Activated CD4-positive, alpha-beta T cell treated with anti-CD3 and anti-CD28 coated beads, Interleukin-2, amount 50 U/mL, for 48 hours (primary cell): ENCODE data around the gene ELMO1.

Experiments
- DNase-seq, 2 experiments: peaks; one replicate each; pipeline ENCODE4 v3.0.0-alpha.2; 2020

The ELMO1 gene

DNA sequence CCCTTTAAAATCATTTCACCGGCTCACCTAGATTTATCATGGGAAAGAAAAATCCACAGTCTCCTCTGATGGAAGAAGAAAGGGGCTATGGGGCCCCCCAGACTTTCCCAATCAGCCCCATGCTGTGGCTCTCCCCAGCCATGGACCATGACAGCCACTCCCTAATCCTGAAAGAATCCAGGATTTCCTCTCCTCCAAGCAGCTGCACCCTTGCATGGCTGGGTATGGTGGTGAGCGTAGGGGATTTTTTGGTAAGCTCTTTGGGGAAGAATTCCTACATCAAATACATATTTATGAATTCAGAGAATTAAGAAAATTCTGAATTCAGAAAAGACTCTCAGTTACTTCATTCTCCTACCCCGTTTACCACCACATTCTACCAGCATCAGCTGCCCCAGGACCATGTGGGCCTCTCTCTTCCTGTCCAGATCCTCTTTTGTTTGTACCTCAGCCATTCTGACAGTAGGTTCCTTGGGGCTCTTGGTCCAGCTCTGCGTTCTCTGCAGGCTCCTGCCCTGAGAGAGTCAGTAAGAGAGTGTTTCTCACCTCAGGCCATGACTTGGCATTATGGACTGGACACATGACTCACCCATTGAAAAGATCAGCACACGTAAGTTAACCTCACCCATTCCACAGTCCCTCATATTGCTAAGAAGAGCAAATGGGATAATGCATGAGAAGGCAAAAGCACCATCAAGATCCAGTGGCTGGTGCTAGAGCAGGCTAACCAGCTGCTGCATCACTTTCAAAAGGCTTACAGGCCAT is 337.8 kb downstream of the ELMO1 start:
- no peak for DNase-seq

DNA sequence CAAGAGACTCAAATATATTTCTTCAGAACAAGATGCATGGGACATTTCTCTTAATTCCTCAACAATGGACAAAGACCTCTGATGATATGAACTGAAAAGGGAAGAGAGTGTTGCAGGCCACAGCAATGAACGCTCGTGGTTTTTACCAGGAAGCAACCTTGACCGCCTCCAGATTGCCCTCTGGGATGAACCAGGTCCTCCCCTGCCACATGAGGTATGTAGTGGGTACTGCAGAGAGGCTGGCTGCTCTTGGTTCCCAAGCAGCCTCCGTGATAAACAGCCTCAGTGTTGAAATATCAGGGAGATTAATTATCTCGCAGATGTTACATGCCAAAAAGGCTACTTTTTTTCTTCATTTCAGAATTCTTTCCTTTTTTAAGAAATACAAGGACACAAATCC is 338.8 kb downstream of the ELMO1 start:
- DNase-seq = no peak

DNA sequence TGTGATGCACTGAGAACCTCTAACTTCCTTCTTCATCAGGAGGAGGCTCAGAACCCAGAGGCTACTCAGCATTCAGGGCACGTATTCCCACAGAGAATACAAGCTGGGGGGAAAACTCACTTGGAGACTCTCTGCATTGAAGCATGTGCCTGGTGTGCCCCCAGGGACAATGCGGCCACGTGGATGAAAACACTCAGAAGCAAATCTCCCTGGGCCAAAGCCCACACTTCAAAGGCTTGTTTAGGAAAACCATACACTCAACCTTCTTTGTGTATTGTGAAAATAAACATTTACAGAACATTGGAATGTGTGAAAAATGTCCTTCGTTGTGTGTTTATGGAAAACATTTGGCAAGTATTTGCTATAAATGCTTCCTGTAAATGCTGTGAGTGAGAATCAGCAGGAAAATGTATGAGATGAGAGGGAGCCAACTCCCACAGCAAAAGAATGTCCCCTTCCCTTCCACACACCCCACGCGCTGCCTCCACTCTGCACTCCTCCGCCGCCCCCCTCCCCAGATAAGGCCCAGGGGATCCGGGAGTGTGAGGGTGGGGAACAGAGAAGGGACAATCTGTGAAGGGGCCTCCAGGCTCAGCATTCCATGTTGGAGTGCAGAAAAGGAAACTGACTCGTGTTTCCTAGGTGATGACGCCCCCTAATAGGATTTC is 339.5 kb downstream of the ELMO1 start:
- no peak for DNase-seq

DNA sequence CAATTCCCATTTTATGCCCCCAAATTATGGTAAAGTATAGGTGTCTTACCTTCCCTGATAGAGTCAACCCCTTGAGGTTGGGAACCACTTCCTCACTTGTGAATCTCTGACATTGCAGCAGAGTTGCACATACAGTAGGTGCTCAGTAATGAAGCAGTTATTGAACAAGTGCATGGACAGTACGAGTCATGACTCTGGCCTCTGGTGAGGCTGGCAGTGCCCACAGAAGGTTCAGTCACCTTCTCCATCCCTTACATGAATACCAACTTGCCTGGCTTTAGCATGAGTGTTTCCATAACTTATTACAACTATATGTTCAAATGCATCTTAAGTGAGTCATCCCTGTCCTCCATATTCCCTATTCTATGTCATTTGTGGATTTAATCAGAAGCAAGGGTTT is 340.0 kb downstream of the ELMO1 start:
- DNase-seq = peak in 1 of 2 experiments; percentile 16

DNA sequence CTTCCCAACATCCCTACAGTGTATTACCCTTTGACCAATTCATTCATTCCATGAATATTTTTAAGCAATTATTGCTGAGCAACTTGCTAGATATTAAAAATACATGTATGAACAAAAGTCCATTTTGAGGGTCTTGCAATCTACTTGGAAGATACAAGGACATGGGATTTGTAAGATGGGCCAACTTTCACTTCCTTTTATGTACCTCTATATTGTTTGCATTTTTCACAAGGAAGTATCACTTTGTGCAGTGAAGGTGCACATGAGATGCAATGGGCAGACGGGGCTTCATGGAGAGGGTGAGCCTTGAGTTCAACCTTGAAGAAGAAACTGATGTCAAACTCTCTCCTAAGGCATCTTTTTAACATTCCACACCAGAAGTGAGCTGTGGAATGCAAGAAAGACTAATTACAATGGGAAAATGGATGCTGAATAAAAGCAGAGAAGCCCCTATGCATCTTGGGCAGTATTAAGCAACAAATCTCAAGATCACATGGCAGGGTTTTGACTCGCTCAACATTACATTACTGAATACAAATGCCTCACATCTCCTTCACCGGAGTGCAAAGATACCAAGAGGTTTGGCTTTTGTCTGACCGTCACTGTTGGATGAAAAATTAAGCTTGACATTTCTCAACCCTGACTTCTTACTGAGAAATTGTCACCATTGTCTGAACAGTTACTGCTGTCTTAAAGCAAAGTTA is 341.5 kb downstream of the ELMO1 start:
- DNase-seq = no peak

DNA sequence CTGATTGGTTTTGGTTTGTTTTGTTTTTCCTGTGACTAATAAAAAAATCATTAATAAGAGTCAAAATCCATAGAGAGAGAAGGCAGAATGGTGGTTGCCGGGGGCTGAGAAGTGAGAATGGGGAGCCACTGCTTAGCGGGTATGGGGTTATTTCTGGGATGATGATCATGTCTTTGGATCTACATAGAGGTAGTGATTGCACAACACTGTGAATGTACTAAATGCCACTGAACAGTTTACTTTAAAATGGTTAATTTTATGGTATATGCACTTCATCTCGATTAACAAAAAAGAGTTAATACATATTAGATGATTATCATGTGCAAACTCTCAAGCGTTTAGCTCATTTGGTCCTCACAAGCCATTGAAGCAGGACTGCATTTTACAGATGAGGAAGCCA is 342.9 kb downstream of the ELMO1 start:
- no peak for DNase-seq

DNA sequence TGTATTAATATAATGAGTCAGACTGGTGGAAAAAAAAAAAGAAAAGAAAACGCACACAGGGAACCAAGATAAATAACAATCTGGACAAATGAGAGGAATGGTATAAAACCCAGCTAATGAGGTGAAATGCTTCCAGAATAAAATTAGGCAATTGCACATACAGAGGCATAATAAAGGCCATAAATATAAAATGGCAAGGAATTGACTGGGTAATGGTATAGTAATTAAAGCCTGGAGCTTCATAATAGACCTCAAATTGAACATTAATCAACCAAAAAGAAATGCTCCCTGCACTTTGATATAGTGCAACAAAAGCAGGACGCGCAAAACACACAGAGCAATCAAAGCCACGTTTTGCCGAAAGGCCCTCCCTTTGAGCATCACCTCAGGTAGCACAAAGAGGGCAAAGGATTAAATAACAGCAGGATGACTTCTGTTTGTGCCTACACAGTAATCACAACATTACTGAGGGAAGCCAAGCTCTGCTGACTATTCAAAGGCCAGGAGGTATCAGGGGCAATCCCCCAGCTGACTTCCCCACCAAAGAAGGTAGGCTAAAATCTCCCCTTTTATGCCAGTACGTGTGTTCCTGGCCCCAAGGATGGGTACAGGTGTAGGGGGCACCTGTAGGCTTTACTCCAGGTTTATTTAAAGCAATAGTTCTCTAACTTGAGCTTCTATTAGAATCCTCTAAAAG is 343.7 kb downstream of the ELMO1 start:
- no peak for DNase-seq

DNA sequence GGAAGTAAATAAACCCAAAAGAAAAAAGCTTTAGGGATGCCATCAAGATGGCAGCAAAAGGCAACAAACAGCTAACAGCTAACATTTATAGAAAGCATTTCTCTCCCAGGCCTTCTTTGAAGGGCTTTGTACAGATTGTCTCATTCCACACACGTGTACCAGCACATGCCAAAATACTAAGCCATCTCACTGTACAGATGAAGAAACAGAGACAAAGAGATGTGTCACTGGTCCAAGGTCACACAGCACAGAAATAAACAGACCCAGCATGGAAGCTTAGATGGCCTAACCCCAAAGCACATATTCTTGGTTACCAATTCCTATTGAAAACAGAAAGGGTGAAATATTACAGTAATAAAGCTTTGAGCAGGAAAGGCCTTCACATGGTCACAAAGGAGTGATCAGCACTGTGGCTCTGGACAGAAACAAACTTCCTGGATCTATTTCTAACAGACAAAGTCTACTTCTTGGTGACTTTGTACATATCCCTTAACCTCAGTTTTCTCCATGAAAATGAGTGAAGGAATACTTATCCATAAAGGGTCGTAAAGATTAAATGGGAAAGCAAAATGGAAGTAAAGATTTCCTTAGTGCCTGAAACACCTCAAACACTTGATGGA is 346.0 kb downstream of the ELMO1 start:
- no peak for DNase-seq

DNA sequence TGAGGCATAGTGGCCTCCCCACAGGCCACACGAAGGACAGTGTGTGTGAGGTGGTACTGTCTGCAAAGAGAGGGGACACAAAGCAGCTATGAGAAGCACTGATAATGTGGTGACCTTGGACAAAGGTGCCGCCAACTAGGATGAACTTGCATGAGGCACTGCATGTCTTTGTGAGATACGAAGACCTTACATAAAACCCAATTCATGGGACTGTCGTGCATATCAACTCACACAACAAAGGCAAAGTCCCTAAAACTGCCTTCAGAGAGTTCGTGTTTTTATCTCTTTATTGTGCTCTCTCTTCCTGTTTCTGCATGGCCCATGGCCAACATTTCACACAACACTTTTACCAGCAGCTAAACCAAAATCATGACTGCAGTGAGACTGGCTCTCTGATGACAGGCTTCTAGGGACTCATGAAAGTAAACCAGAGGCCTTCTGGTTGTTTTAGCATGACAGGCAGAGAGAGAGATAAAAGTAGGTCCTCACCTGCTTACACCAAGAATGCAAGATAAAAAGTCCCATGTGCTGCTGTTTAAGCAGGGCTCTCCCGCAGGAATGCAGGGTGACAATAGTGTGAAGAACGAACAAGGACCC is 347.8 kb downstream of the ELMO1 start:
- DNase-seq = no peak

DNA sequence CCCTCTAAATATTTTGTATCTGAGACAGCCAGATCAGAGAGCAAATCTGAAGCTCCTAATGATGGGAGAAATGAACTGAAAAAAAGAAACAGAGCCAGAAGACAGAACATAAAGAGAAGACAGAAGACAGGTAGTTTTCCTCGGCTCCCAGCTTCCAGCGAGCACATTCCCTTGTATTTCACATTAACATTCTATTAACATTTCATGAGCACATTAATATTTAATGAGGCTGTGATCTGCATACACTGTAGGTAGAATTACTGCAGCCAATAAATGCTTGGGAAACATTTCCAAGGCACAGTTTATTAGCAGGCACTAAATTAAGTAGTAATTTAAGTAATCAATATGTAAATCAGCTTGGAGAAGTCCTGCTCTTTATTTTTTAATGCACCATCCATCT is 349.9 kb downstream of the ELMO1 start:
- DNase-seq = no peak

DNA sequence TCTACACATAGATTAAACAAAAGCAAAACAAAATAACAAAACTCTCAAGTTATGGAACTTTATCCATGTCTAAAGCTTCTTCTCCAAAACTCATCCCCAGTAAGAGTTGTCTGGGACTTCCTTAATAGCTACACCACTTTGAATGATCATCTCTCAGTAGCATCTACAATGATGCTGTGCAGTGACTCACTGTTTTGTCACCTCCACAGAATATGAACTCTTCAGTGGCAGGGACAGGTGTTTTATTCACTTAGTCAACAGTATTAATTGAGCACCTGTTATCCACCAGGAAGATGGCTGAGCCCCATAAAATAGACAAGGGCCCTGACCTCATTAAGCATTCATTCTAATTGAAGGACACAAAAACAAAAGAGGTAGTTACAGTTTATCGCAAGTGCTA is 350.7 kb downstream of the ELMO1 start:
- DNase-seq = no peak

DNA sequence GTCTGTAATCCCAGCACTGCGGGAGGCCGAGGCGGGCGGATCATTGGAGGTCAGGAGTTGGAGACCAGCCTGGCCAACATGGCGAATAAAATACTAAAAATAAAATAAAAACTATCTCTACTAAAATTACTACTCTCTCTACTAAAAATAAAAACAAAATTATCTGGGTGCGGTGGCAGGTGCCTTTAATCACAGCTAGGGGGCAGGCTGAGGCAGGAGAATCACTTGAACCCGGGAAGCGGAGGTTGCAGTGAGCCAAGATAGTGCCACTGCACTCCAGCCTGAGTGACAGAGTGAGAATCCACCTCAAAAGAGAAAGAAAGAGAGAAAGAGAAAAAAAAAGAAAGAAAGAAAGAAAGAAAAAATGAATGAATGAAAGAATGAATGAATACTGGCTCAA is 351.4 kb downstream of the ELMO1 start:
- DNase-seq = no peak

DNA sequence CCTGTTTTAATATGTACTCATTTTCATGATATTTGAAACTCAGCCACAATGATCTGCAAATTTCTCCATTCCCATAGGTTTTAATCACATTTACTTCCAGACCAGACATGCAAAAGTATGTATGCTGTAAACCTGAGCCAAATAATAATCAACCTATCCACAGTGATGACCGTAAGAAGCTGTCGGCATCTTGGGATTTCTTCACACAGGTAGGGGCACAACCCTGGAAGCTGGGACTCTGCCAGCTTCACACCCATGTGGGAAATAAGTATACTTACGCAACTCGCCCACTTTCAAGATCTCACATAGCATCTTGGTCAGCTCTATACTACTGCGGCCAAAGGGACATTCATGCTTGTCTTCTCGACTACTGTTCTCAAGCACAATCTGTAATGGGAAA is 352.3 kb downstream of the ELMO1 start:
- DNase-seq = no peak

DNA sequence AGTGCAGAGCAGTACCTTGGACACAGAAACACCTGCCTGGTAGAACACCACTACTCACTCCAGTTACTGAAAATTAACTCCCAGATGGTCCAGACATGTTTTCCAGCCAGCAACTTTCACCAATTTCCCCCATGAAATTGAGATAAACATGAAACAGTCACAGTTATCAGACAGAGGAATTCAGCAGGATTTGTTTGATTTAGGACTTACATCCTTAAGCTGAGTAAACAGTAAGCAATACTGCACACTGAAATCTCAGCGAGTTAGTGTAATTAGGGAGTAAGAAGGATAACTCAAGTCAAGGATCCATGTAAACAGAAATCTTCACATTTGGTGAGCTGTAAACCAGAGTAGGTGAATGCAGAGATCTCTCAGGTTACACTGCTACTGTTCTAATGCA is 353.5 kb downstream of the ELMO1 start:
- no peak for DNase-seq

DNA sequence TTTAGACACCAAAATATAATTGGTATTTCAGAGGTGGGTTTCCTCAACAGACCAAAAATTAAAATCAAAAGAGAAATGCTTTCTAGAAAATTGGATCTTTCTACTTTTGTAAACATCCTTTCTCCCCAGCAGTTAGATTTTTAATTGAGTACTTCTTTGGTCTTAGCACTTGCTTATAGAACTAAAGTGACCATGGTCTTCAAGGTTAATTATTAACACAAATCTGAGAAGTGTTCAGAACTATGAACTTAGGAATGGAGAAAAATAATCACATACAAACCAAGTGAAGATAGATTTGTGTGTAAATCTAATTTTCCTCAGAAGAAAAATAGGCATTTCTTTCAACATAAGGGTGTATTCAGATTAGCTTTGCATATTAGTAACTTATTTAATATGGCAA is 355.4 kb downstream of the ELMO1 start:
- DNase-seq = no peak

DNA sequence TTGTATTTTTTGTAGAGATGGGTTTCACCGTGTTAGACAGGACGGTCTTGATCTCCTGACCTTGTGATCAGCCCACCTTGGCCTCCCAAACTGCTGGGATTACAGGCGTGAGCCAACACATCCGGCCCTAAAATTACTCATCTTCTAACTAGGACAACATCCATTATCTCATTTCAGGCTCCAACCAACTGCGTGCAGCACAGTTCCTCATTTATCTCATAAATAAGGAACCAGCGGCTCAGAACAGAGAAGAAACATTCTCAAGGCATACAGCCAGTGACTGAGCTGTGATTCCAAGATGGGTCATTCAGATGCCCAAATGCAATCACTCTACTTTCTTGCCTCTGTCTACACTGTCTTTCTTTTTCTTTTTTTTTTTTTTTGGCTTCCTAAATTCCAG is 356.1 kb downstream of the ELMO1 start:
- no peak for DNase-seq

DNA sequence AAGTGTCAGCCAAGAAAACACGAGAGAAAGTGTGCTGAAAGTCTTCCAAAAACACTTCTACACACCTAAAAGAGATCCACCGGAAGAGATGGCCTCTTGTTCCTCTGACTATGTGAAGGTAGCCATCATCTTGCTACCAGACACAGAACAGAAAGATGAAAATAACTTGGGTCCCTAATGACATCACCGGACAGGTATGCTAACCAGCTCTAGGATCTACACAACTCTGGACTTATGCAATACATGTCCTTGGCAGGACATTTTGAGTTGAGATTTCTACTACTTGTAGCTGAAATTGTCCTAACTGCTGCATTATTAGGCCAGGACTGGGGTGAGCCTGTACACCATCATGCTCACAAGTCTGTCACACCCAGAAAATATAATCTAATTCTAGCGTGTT is 358.7 kb downstream of the ELMO1 start:
- DNase-seq = no peak

DNA sequence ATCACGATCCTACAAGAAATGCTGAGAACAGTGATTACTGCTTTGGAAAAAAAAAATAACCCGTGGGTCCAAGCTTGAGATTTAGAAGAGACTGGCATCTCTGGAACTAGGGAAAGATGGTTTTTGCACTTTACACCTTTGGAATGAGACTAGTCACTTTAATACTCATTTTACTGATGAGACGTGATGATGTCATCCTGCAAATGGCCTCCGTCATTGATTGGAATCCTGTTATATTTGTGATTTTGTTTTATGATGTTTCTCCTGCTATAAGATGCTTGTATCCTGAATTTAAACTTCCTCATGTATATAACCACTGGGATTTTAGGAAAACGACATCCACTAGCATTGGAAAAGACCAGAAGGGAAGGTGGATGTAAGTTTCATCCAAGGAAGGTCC is 363.1 kb downstream of the ELMO1 start:
- no peak for DNase-seq

DNA sequence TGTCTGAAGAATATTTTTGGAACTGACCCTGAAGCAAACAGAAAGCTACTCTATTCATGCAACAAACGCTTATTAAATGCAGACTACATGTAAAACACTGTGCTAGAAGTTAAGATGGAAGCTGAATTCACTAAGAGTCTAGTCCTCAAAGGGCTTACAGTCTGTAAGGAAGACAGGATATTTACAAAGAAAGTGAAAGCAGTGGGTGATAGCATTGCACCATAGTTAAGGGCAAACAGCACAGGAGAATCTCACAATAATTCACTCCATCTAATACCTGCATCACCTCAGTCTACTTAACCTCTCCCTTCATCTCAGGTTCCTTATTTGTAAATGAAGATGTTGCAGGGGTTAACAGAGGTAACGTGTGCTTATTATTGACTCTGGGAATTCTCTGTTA is 364.4 kb downstream of the ELMO1 start:
- DNase-seq = no peak

DNA sequence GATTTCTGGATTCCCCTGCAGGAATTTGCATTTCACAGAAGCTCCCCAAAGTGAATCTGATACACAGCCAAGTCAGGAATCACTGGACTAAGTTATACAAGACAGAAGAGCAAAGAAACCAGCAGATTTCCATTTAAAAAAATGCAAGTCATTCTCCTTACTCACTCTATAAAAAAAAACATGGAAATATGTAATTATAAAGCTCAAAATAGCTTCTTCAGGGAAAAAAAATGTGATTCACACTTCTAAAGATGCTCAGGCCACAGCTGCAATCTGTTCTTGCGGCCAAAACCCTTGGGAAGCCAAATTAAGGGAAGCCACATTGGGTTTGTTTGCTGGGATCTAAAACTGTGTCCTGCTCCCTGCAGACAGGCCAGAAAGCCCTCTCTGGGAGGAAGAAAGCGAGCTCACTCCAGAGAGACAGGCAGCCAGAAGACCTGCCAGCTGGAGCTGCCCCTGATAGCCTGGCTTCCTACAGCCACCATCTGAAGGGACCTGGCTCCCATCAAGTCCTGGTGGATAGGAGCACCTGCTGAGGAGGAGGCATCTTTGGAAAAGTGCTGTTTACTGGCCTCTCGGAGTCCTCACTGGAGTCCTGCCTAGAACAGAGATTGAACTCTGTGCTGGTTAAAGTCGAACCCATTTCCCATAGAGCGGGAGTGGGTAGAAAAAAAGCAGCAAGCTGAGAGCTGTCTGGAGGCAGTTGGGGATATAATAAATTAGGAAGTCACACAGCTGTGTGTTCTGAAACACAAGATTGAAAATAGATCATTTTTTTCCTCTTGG is 365.2 kb downstream of the ELMO1 start:
- no peak for DNase-seq

DNA sequence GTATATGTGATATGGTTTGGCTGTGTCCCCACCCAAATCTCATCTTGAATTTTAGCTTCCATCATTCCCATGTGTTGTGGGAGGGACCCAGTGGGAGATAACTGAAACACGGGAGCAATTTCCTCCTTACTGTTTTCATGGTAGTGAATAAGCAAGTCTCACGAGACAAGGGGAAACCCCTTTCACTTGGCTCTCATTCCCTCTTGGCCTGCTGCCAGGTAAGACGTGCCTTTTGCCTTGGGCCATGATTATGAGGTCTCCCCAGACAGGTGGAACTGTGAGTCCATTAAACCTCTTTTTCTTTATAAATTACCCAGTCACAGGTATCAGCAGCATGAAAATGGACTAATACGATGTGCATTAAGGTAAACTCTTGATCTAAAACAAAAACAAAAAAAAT is 367.2 kb downstream of the ELMO1 start:
- peak; percentile 45 to 54 for DNase-seq

DNA sequence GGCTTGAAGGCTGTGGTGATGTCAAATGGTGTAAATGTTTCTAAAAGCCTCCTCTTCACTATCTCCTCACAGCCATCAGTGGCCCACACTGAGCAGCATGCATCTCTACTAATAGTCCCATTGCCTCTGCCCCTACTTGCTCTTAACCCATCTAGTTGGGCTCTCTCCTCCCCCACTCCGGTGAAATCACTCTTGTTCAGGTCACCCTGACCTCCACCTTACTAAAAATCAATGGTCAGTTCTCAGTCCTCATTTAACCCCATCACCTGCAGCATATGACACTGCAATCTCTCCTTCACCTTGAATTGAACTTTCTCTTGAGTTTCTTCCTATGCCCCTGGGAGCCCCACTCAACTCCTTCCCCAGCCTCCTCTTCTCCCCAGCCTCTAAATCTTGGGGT is 369.2 kb downstream of the ELMO1 start:
- DNase-seq = no peak
